Activated T-cell treated with anti-CD3 and anti-CD28 coated beads for 4 hours (primary cell): ENCODE measurements around the gene FIP1L1.
A peak's percentile ranks its signal among the peaks of the same experiment; 100 is the strongest.
"Not testable (repeated sequence)": the region's sequence is repeated elsewhere in the genome, so short reads cannot be mapped to it uniquely, and the experiment has no call there.

Source experiments
- DNase-seq: peaks from one replicate; pipeline ENCODE4 v3.0.0-alpha.2; 2020

Gene FIP1L1, protein sequence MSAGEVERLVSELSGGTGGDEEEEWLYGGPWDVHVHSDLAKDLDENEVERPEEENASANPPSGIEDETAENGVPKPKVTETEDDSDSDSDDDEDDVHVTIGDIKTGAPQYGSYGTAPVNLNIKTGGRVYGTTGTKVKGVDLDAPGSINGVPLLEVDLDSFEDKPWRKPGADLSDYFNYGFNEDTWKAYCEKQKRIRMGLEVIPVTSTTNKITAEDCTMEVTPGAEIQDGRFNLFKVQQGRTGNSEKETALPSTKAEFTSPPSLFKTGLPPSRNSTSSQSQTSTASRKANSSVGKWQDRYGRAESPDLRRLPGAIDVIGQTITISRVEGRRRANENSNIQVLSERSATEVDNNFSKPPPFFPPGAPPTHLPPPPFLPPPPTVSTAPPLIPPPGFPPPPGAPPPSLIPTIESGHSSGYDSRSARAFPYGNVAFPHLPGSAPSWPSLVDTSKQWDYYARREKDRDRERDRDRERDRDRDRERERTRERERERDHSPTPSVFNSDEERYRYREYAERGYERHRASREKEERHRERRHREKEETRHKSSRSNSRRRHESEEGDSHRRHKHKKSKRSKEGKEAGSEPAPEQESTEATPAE

DNA sequence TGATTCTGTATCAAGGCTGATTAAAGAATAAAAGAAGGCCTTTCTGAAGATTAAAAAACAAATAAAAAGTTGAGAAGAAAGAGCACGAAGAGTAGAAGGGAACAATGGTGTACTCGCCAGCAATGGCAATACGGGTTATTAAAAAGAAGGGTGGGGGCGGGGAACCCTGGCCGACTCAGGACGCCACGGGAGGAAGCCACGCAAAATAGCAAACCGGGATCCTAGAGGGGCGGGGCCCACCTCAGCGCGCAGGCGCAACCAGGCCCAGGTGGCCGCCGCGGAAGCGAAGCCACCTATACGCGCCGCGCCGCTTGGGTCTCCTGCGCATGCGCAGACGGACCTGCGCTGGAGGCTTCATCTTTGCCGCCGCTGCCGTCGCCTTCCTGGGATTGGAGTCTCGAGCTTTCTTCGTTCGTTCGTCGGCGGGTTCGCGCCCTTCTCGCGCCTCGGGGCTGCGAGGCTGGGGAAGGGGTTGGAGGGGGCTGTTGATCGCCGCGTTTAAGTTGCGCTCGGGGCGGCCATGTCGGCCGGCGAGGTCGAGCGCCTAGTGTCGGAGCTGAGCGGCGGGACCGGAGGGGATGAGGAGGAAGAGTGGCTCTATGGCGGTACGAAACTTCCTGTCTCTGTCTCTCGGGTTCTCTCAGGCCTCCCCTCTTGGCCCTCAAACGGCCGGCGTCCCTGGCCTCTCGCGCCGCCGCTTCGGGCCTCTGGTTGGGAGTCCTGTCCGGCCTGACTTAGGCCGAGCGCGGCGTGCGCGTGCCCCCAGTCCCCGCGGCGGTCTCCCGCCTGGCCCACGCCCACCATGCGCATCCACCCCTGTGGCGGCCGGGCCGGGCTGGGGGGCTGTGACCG is at the start of gene FIP1L1:
TSS of gene FIP1L1 (plus strand) at position 323 of the 852 bp plus-strand sequence. CDS start at position 521, 198 bp downstream.
- peak; percentile 95 for DNase-seq

GRCh38 chr4:53334916-53335315 is 42.5 kb upstream of the FIP1L1 start:
- DNase-seq, result not testable (repeated sequence)

- DNase-seq, result not testable (repeated sequence)
Measured at GRCh38 chr4:53340145-53340544, 37.3 kb upstream of the FIP1L1 start.

DNA sequence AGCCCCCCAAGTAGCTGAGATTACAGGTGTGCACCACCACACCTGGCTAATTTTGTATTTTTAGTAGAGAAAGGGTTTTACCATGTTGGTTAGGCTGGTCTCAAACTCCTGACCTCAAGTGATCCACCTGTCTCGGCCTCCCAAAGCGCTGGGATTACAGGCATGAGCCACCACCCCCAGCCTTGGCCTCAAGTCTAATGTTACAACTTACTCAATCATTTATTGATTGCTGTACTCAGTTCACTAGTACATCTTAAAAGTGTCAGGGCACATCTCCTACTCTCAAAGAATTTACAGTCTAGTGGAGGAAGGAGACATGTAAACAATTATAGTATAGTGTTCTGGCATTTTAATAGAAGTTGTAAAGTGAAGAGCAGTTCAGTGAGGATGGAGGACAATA is 31.0 kb upstream of the FIP1L1 start:
- DNase-seq, result not testable (repeated sequence)

GRCh38 chr4:53346920-53347852 is 30.3 kb upstream of the FIP1L1 start:
- no peak for DNase-seq

- DNase-seq, result no peak
Measured at GRCh38 chr4:53348046-53348445, 29.4 kb upstream of the FIP1L1 start.

DNA sequence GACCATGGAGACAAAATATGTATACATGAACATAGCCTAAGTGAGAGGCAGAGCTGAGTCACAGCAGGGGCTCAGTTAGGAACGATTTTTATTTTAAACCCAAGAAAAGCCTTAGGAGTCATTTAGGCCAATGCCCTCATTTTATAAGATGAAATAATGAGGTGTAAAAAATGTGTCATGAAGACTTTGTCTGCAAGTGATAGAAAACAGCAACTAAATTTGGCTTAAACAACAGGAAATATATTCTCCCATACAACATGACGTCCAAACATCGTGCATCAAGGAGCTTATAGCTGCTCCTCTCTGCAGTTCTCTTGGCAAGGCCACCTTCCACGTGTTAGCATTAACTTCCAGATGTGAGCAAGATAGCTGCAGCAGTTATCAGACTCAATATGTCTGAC is 28.4 kb upstream of the FIP1L1 start:
- no peak for DNase-seq

DNA sequence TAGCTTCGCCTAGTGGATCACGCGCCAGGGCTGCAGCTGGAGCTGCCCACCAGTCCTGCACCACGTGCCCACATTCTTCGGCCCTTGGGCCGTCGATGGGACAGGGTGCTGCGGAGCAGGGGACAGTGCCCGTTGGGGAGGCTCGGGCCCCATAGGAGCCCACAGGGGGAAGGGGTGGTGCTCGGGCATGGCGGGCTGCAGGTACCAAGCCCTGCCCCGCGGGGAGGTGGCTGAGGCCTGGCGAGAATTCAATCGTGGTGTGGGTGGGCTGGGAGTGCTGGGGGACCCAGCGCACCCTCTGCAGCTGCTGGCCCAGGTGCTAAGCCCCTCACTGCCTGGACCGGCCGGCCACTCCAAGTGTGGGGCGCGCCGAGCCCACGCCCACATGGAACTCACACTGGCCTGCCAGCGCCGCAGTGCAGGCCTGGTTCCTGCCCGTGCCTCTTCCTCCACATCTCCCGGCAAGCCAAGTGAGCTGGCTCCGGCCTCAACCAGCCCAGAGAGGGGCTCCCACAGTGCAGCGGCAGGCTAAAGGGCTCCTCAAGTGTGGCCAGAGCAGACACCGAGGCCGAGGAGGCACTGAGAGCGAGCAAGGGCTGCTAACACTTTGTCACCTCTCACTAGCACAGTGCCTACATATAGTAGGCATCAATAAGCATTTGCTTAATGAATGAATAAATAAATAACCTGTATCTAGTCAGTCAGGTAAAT is 23.3 kb upstream of the FIP1L1 start:
- DNase-seq, result no peak

- DNase-seq, result no peak
Measured at GRCh38 chr4:53355930-53356521, 21.4 kb upstream of the FIP1L1 start.

DNA sequence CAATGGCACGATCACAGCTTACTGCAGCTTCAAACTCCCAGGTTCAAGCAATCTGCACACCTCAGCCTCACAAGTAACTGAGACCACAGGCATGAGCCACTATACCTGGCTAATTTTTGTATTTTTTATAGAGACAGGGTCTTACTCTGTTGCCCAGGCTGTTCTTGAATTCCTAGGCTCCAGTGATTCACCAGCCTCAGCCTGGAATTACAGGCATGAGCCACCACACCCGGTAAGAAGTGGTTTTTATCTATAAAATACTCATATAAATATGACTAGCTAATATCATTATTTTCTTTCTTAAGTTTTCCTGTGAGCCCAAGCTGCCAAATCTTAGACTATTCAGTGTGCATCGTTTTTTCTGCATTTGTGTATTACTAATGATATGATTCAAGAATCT is 16.0 kb upstream of the FIP1L1 start:
- no peak for DNase-seq

DNA sequence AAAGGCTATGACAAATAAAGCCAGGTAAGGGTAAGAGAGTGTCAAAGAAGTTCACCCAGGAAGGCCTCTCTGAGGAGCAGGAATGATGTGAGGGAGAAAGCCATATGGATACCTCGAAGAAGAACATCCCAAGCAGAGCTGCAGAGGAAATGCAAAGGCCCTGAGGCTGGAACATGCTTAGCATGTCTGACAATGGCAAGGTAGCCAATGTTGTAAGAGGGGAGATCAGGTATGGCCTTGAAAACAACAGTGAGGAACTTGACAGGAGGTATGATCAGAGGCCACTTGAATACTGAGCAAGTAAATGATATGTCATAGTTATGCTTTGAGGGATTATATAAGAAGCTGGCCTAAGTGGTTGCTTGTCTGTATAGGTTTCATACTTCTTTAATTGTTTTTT is 15.3 kb upstream of the FIP1L1 start:
- no peak for DNase-seq

- DNase-seq, result no peak
Measured at GRCh38 chr4:53364624-53365023, 12.8 kb upstream of the FIP1L1 start.

GRCh38 chr4:53365121-53365485 is 12.3 kb upstream of the FIP1L1 start:
- no peak for DNase-seq

- peak; percentile 99 for DNase-seq
Measured at GRCh38 chr4:53365486-53366300, 11.7 kb upstream of the FIP1L1 start, which contains the start of gene SCFD2. Gene SCFD2 (minus strand): TSS chr4:53366061.

DNA sequence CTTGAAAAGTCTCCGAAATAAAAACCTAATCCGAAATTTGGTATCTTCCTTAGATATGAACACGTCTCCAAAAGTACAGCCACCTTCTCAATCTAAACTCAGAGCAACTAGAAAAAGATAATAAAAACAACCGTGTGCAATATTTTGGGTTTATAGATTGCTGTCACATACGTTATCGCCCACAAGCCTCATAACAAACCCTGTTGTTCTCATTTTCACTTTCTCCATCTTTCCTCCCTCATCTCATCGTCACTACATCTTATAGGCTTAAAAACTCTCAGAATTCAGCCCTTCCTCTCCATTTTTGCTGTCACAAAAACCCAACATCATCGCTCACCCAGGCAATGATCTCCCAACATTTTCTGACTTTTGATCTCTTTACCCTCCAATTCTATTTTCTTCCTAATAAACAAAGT is 11.1 kb upstream of the FIP1L1 start:
- DNase-seq, result no peak

DNA sequence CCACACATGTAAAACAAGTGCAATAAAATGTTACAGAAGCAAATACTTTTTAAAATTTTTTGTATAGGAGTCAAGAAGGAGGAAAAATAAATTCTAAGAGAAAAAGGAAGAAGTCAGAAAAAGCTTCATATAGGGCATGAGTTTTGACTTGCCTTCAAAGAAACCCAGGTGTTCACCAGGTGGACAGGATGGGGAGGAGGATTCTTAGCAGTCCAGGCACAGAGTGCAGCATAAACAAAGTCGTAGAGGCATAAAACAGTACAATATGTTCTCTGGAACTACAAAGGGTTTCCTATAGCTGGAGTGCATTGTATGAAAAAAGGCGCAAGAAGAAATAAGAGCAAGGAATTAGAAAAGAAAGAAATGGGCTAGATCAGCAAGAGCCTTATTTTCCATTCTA is 9.7 kb upstream of the FIP1L1 start:
- DNase-seq, result no peak

DNA sequence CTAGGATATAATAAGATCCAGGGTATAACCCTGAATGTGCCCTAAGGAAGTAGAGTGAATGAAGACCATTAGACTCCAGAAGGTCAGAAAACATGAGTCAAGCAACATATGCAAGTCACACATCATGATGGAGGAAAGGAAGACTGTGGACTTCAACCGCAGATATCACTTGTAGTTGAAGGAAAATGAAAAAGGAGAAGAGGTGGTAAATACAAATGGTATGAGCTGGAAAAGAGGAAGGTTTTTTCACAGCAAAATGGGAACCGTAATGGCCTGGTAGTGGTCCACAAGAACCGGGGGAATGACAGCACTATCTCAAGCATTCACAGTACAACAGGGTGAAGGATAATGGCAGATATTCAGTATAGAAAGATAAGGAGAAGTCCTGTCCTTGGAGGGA is 6.4 kb upstream of the FIP1L1 start:
- DNase-seq, result no peak

DNA sequence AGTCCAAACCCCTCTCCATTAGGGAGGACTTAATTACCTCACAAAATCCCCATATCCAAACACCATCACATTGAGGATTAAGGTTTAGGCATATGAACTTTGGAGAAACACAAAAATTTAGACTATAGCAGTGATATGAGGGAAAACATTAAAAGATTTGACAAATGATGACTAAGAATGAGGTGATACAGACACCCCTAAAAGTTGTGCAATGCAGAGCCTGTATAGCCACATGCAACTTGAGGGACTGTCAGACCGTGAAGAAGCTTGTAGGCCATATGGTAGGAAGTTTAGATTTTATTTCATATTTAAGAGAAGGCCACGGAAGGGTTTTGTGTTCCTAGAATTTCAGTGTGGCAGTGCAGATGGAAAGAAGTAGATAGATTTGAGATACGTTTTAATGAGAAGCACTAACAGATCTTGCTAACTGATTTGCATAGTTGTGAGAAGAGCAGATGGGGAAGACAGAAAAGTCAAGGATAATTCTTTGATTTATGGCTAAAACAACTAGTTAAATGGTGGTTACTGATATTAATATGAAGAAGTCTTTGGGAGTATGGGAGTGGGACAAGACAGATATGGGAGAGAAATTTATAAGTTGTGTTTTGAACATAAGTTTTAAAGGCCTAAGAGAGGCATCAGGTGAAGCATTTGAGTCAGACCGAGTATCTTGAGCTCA is 5.5 kb upstream of the FIP1L1 start:
- DNase-seq, result no peak

GRCh38 chr4:53374777-53375258 is 2.6 kb upstream of the FIP1L1 start:
- DNase-seq, result no peak

DNA sequence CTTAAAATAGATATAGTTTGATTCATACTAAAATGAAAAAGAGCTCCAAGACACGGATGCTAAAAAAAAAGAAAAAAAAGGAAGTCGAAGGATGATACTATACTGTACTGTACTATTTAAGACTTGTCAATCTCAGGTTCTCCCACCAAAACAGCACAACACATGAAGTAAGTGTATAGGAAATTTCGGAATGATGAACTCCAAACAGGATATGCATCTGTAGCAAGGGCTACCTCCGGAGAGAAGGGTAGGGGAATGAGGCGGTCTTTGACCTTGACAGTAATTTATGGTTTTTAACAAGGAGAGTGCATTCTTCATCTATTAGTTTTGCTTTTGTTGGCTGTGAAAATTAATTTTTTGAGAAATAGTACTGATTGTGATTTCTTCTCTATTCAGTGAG is 541 bp upstream of the FIP1L1 start:
- DNase-seq, result no peak
